LNCAP (cell line): ENCODE data around the gene RAET1L.

Source experiments
- TF ChIP-seq, protein P1 (sequence below): fragments of 450-650 bp; IDR thresholded peaks from 2 replicates; pipeline ENCODE4 v1.5.1; 2017; ENCODE audit warnings: mild to moderate bottlenecking

Gene RAET1L

DNA sequence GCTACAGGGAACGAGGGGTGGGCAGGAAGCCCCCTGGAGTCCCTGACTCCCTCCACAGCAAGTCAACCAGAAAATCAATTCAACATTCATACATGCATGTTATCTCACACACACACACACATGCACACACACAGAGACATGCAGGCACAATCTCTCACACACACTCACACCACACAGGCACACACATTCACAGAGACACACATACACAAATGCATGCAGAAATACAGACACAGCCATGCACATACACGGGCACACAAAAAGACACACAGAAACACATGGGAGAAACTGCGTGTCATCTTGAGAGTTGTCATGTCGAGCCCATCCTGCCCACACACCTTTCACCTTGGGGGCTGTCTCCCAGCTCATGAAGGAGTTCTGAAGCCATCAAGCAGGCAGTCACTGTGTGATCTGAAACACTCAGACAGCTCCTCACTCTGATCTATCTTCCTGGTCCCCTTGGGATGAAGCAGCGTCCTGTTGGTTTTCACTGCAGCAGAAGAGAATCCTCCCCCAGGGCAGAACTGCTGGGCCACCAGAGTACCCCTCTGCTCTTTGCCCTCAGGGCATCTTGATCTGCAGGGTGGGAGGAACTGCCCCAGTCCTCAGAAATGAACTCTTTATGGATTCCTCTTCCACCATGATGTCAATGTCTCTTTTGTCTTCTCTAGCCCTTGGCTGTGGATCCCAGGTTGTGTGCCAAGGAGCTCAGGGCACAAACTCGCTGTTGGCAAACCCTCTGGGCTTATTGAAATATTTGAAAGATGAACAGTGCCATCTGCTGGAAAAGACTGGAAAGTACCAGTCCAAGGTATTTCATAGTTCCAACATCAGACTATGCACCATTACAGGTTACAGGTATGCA is 8.8 kb downstream of the RAET1L start:
- TF ChIP-seq, protein P1, sequence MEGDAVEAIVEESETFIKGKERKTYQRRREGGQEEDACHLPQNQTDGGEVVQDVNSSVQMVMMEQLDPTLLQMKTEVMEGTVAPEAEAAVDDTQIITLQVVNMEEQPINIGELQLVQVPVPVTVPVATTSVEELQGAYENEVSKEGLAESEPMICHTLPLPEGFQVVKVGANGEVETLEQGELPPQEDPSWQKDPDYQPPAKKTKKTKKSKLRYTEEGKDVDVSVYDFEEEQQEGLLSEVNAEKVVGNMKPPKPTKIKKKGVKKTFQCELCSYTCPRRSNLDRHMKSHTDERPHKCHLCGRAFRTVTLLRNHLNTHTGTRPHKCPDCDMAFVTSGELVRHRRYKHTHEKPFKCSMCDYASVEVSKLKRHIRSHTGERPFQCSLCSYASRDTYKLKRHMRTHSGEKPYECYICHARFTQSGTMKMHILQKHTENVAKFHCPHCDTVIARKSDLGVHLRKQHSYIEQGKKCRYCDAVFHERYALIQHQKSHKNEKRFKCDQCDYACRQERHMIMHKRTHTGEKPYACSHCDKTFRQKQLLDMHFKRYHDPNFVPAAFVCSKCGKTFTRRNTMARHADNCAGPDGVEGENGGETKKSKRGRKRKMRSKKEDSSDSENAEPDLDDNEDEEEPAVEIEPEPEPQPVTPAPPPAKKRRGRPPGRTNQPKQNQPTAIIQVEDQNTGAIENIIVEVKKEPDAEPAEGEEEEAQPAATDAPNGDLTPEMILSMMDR, result peak; percentile 73

DNA sequence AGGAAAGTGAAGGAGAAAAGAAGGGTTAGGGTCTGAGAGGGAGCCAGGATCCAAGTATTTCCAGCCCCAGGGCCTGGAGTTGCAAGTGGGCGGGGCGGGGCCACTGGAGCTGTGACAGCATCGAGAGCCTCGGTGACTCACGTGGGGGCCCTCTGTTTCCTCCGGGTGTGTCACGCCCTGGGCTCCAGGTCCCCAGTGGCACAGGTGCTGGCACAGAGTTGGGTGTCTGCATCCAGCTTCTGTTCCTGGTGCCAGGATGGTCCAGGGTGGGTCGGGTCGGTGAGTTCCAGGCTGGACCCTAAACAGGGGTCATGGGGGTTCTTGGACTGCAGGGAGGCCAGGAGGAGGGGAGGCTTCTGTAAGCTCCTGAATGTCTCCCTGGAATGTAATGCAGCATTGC is 16.7 kb downstream of the RAET1L start:
- TF ChIP-seq, protein P1, result no peak

GRCh38 chr6:150006961-150007464 is 18.3 kb downstream of the RAET1L start:
- TF ChIP-seq, protein P1, result peak; percentile 65

GRCh38 chr6:150005761-150006651 is 19.3 kb downstream of the RAET1L start:
- TF ChIP-seq, protein P1, result no peak

GRCh38 chr6:150004783-150005717 is 20.3 kb downstream of the RAET1L start:
- TF ChIP-seq, protein P1, result no peak

GRCh38 chr6:150004101-150004782 is 21.1 kb downstream of the RAET1L start:
- TF ChIP-seq, protein P1, result no peak
